Mesenchymal stem cell (in vitro differentiated cells and primary cell): Measurements from ENCODE around the gene ARSG.

Source experiments
- DNase-seq: peaks from one replicate; pipeline ENCODE4 v3.0.0-alpha.2; 2013
- H2AFZ ChIP-seq: one replicate; pipeline ENCODE4 v1.6.1; 2013; ENCODE audit warnings: low read depth, mild to moderate bottlenecking, control low read depth, inconsistent platforms, low read length, moderate library complexity
- H2AK5ac ChIP-seq: 2 replicates; pipeline ENCODE4 v1.6.1; 2013; ENCODE audit warnings: low read length, moderate library complexity, mild to moderate bottlenecking, inconsistent platforms; ENCODE audit not compliant: severe bottlenecking
- H2BK120ac ChIP-seq: one replicate; pipeline ENCODE4 v1.6.1; 2013; ENCODE audit warnings: low read depth, mild to moderate bottlenecking, inconsistent platforms, low read length, moderate library complexity
- H2BK12ac ChIP-seq, 2 experiments: one replicate each; pipeline ENCODE4 v1.6.1; 2013; ENCODE audit warnings: inconsistent platforms in 2 of 2, low read length in 2 of 2, mild to moderate bottlenecking in 2 of 2, moderate library complexity in 2 of 2, control low read depth in 1 of 2
- H2BK15ac ChIP-seq: one replicate; pipeline ENCODE4 v1.6.1; 2013; ENCODE audit warnings: mild to moderate bottlenecking, low read depth, inconsistent platforms; ENCODE audit not compliant: poor library complexity, severe bottlenecking
- H2BK5ac ChIP-seq: 2 replicates; pipeline ENCODE4 v1.6.1; 2013; ENCODE audit warnings: low read depth, mild to moderate bottlenecking, low read length, control low read depth, inconsistent platforms; ENCODE audit not compliant: poor library complexity, severe bottlenecking
- H3K14ac ChIP-seq, 2 experiments: one replicate each; pipeline ENCODE4 v1.6.1; 2013; ENCODE audit warnings: inconsistent platforms in 2 of 2, low read length in 2 of 2, control low read depth in 1 of 2, mild to moderate bottlenecking in 1 of 2, moderate library complexity in 1 of 2
- H3K18ac ChIP-seq, 2 experiments: one replicate each; pipeline ENCODE4 v1.6.1; 2013; ENCODE audit warnings: inconsistent platforms in 2 of 2, low read length in 2 of 2, control low read depth in 1 of 2, low read depth in 1 of 2, mild to moderate bottlenecking in 1 of 2
- H3K23ac ChIP-seq, 2 experiments: one replicate each; pipeline ENCODE4 v1.6.1; 2013; ENCODE audit warnings: inconsistent platforms in 2 of 2, low read length in 2 of 2, mild to moderate bottlenecking in 2 of 2, moderate library complexity in 2 of 2, control low read depth in 1 of 2
- H3K27ac ChIP-seq: 2 replicates; pipeline ENCODE4 v1.5.1; 2013; ENCODE audit warnings: mild to moderate bottlenecking, moderate library complexity, low read length, control low read depth, inconsistent platforms; ENCODE audit not compliant: poor library complexity, severe bottlenecking
- H3K27me3 ChIP-seq, 2 experiments: 2 replicates each; pipeline versions ENCODE4 v1.6.1 to v1.7.0; 2013; ENCODE audit warnings: low read length in 2 of 2, mild to moderate bottlenecking in 2 of 2, moderate library complexity in 2 of 2, control low read depth in 1 of 2, inconsistent platforms in 1 of 2; ENCODE audit not compliant: control insufficient read depth in 1 of 2, insufficient read depth in 1 of 2
- H3K36me3 ChIP-seq, 2 experiments: 2 replicates each; pipeline versions ENCODE4 v1.6.1 to v1.7.0; 2013; ENCODE audit warnings: low read length in 2 of 2, control low read depth in 1 of 2, inconsistent platforms in 1 of 2, low read depth in 1 of 2, mild to moderate bottlenecking in 1 of 2; ENCODE audit not compliant: insufficient read depth in 2 of 2, control insufficient read depth in 1 of 2
- H3K4ac ChIP-seq, 2 experiments: one replicate each; pipeline ENCODE4 v1.6.1; 2013; ENCODE audit warnings: inconsistent platforms in 2 of 2, low read length in 2 of 2, mild to moderate bottlenecking in 2 of 2, moderate library complexity in 2 of 2, control low read depth in 1 of 2, low read depth in 1 of 2
- H3K4me1 ChIP-seq: 2 replicates; pipeline ENCODE4 v1.6.1; 2013; ENCODE audit warnings: low read depth, low read length, control low read depth; ENCODE audit not compliant: control insufficient read depth, insufficient read depth
- H3K4me2 ChIP-seq: 2 replicates; pipeline ENCODE4 v1.6.1; 2013; ENCODE audit warnings: low read length, mild to moderate bottlenecking, inconsistent platforms; ENCODE audit not compliant: poor library complexity, severe bottlenecking
- H3K4me3 ChIP-seq, 2 experiments: 2 replicates each; pipeline versions ENCODE4 v1.5.1 to v1.7.0; 2013; ENCODE audit warnings: low read length in 2 of 2, mild to moderate bottlenecking in 2 of 2, control low read depth in 1 of 2, low read depth in 1 of 2; ENCODE audit not compliant: insufficient read depth in 1 of 2
- H3K79me1 ChIP-seq: replicated peaks from 2 replicates; pipeline ENCODE4 v1.6.1; 2013; ENCODE audit warnings: mild to moderate bottlenecking, control low read depth, low read length, inconsistent platforms; ENCODE audit not compliant: poor library complexity, severe bottlenecking
- H3K9ac ChIP-seq: 2 replicates; pipeline ENCODE4 v1.7.0; 2013; ENCODE audit warnings: mild to moderate bottlenecking, low read length, moderate library complexity
- H3K9me3 ChIP-seq: 2 replicates; pipeline ENCODE4 v1.7.0; 2013; ENCODE audit warnings: mild to moderate bottlenecking, low read length; ENCODE audit not compliant: control insufficient read depth
- H4K8ac ChIP-seq: one replicate; pipeline ENCODE4 v1.6.1; 2013; ENCODE audit warnings: inconsistent platforms, mild to moderate bottlenecking, low read length, moderate library complexity
- H4K91ac ChIP-seq: one replicate; pipeline ENCODE4 v1.6.1; 2013; ENCODE audit warnings: mild to moderate bottlenecking, low read length, inconsistent platforms
- WGBS: methylation state at CpG from one replicate; pipeline ENCODE4 v1.1.7; 2013; ENCODE audit warnings: mixed read lengths; 5-methylcytosine and 5-hydroxymethylcytosine counted together

Gene ARSG

GRCh38 chr17:68424203-68424602 lies 132.9 kb downstream of the ARSG start:
- Histone ChIP-seq H2BK15ac (no peak overlapping the region), H3K27ac (no peak overlapping the region), H2AFZ (no peak overlapping the region), H3K36me3 (peaks cover 71 to 96% of the 10 kb centered on the region in 2 experiments), H3K4me2 (no peak overlapping the region), H4K91ac (no peak overlapping the region), H3K14ac (no peak overlapping the region), H3K9me3 (peaks cover 21% of the 10 kb centered on the region), H3K4me1 (no peaks in the 10 kb centered on the region), H3K79me1 (no peaks in the 10 kb centered on the region), H3K27me3 (no peaks in the 10 kb centered on the region), H3K4ac (no peak overlapping the region), H3K4me3 (no peak overlapping the region), H2AK5ac (no peak overlapping the region), H3K18ac (no peak overlapping the region), H2BK12ac (no peak overlapping the region), H3K9ac (no peak overlapping the region), H4K8ac (no peak overlapping the region), H2BK5ac (no peak overlapping the region), H2BK120ac (no peak overlapping the region), H3K23ac (no peak overlapping the region)
- 91% methylated on average over 12 of the region's 12 CpGs for WGBS
- no peak for DNase-seq

- no peak overlapping the region for H2BK15ac ChIP-seq
- H2AFZ ChIP-seq, result no peak overlapping the region
- no peak overlapping the region for H3K14ac ChIP-seq
- H3K27me3 ChIP-seq, result no peaks in the 10 kb centered on the region
- H3K18ac ChIP-seq, result no peak overlapping the region
- H3K27ac ChIP-seq, result no peak overlapping the region
- no peak overlapping the region for H2BK12ac ChIP-seq
- H3K4ac ChIP-seq, result no peak overlapping the region
- no peak overlapping the region for H3K4me2 ChIP-seq
- no peak overlapping the region for H4K8ac ChIP-seq
- H2AK5ac ChIP-seq, result no peak overlapping the region
- H3K23ac ChIP-seq, result no peak overlapping the region
- H3K4me1 ChIP-seq, result no peaks in the 10 kb centered on the region
- DNase-seq, result no peak
- no peak overlapping the region for H4K91ac ChIP-seq
- H3K4me3 ChIP-seq, result no peak overlapping the region
- WGBS, result 93% methylated on average over 5 of the region's 6 CpGs
- H3K79me1 ChIP-seq, result no peaks in the 10 kb centered on the region
- H2BK120ac ChIP-seq, result no peak overlapping the region
- peaks cover 15% of the 10 kb centered on the region for H3K9me3 ChIP-seq
- no peak overlapping the region for H3K9ac ChIP-seq
- H3K36me3 ChIP-seq, result peaks cover 69 to 95% of the 10 kb centered on the region in 2 experiments
- H2BK5ac ChIP-seq, result no peak overlapping the region
These were observed 133.6 kb downstream of the ARSG start for GRCh38 chr17:68424861-68425260.

- no peak overlapping the region for H2AFZ ChIP-seq
- peaks cover 4% of the 10 kb centered on the region for H3K9me3 ChIP-seq
- no peak overlapping the region for H4K8ac ChIP-seq
- WGBS, result 96% methylated on average over 12 of the region's 12 CpGs
- no peaks in the 10 kb centered on the region for H3K4me1 ChIP-seq
- H3K79me1 ChIP-seq, result no peaks in the 10 kb centered on the region
- H3K36me3 ChIP-seq, result peaks cover 72 to 95% of the 10 kb centered on the region in 2 experiments
- no peak overlapping the region for H3K4ac ChIP-seq
- no peak for DNase-seq
- no peak overlapping the region for H3K18ac ChIP-seq
- no peak overlapping the region for H3K14ac ChIP-seq
- H3K23ac ChIP-seq, result no peak overlapping the region
- H3K9ac ChIP-seq, result no peak overlapping the region
- H2BK15ac ChIP-seq, result no peak overlapping the region
- no peak overlapping the region for H3K4me3 ChIP-seq
- no peaks in the 10 kb centered on the region for H3K27me3 ChIP-seq
- no peak overlapping the region for H2BK5ac ChIP-seq
- H2AK5ac ChIP-seq, result no peak overlapping the region
- H3K27ac ChIP-seq, result no peak overlapping the region
- H3K4me2 ChIP-seq, result no peak overlapping the region
- H4K91ac ChIP-seq, result no peak overlapping the region
- no peak overlapping the region for H2BK120ac ChIP-seq
- no peak overlapping the region for H2BK12ac ChIP-seq
These were observed 134.7 kb downstream of the ARSG start for GRCh38 chr17:68425979-68426378.

- no peak overlapping the region for H3K4me3 ChIP-seq
- no peak overlapping the region for H3K27ac ChIP-seq
- H2BK5ac ChIP-seq, result no peak overlapping the region
- no peak overlapping the region for H4K91ac ChIP-seq
- no peaks in the 10 kb centered on the region for H3K4me1 ChIP-seq
- H2AK5ac ChIP-seq, result no peak overlapping the region
- no peak overlapping the region for H2BK15ac ChIP-seq
- H3K23ac ChIP-seq, result no peak overlapping the region
- H2AFZ ChIP-seq, result no peak overlapping the region
- H2BK12ac ChIP-seq, result no peak overlapping the region
- peaks cover 80 to 98% of the 10 kb centered on the region in 2 experiments for H3K36me3 ChIP-seq
- H3K4me2 ChIP-seq, result no peak overlapping the region
- H3K9me3 ChIP-seq, result no peaks in the 10 kb centered on the region
- H3K4ac ChIP-seq, result no peak overlapping the region
- no peak for DNase-seq
- no peak overlapping the region for H3K14ac ChIP-seq
- no peak overlapping the region for H4K8ac ChIP-seq
- no peak overlapping the region for H3K18ac ChIP-seq
- H3K27me3 ChIP-seq, result no peaks in the 10 kb centered on the region
- H3K9ac ChIP-seq, result no peak overlapping the region
- no peak overlapping the region for H2BK120ac ChIP-seq
- WGBS, result 94% methylated on average over 7 of the region's 7 CpGs
- H3K79me1 ChIP-seq, result peaks cover 2% of the 10 kb centered on the region
These were observed 136.3 kb downstream of the ARSG start for GRCh38 chr17:68427575-68427974.
